ENCODE measurements around the gene GIMAP8. TPM values are rescaled to one million over a fixed set of nuclear protein-coding genes. Genes with fewer than 3 reads are reported as not detected.

GIMAP8 gene
- total and polyA plus RNA-seq, 2 of the 8 experiments (the other 6 are each of a cell fraction or from before 2014, with no cell fraction given): not detected

GRCh38 chr7:150513758-150514157, 63.3 kb downstream of the GIMAP8 start:
- Histone ChIP-seq H4K5ac (ENCODE audit: insufficient read length, low read depth, low read length) (no peak overlapping the region), H3K4me1 (replicated peaks in 1 of 4; ENCODE audit: control insufficient read depth in 3 of 4, insufficient read depth in 4 of 4, low read length in 3 of 4) (peaks cover 0 to 2% (median 0%) of the 10 kb centered on the region in 4 experiments; a peak in 1 of 7 replicates), H3K27me3 (replicated peaks in 1 of 4; ENCODE audit: control insufficient read depth in 3 of 4, extremely low read depth in 1 of 4, insufficient read depth in 3 of 4, low read length in 3 of 4) (no peaks in the 10 kb centered on the region), H3K79me1 (ENCODE audit: low read depth, low read length) (no peaks in the 10 kb centered on the region), H3K36me3 (ENCODE audit: control insufficient read depth in 2 of 4, insufficient read depth in 4 of 4, low read length in 3 of 4) (no peaks in the 10 kb centered on the region), H3K4me2 (ENCODE audit: insufficient read depth in 1 of 2, low read depth in 2 of 2, low read length in 2 of 2) (no peak overlapping the region), H3K27ac (ENCODE audit: low read depth, low read length) (no peak overlapping the region), H4K20me1 (replicated peaks in 1 of 2; ENCODE audit: control insufficient read depth in 1 of 2, insufficient read depth in 2 of 2, low read length in 2 of 2) (no peaks in the 10 kb centered on the region), H3K9me3 (ENCODE audit: insufficient read depth in 2 of 2, low read depth in 1 of 2, low read length in 1 of 2) (no peaks in the 10 kb centered on the region; a peak in 1 of 4 replicates), H4K91ac (replicated peaks; ENCODE audit: insufficient read length, low read length) (no peak overlapping the region), H2AFZ (ENCODE audit: low read length) (no peak overlapping the region), H3K23me2 (ENCODE audit: low read depth, low read length) (no peaks in the 10 kb centered on the region), H3K14ac (ENCODE audit: insufficient read length) (no peak overlapping the region), H4K8ac (ENCODE audit: extremely low read depth, insufficient read depth, low read length) (no peak overlapping the region), H3K4me3 (ENCODE audit: extremely low read depth in 1 of 4, insufficient read depth in 2 of 4, low read depth in 3 of 4, low read length in 4 of 4) (no peak overlapping the region), H3K79me2 (ENCODE audit: control insufficient read depth in 1 of 2, insufficient read depth in 2 of 2, low read length in 2 of 2) (no peaks in the 10 kb centered on the region), H2BK12ac (ENCODE audit: low read depth, low read length) (no peak overlapping the region), H2BK15ac (ENCODE audit: low read length) (no peak overlapping the region), H3K23ac (ENCODE audit: insufficient read length) (no peak overlapping the region), H3K18ac (ENCODE audit: extremely low read depth, low read length) (no peak overlapping the region), H3K4ac (replicated peaks; ENCODE audit: insufficient read length, low read depth, low read length) (no peak overlapping the region), H2BK120ac (replicated peaks; ENCODE audit: low read depth, low read length) (no peak overlapping the region), H2AK5ac (ENCODE audit: low read depth, low read length) (no peak overlapping the region), H3K9ac (replicated peaks in 1 of 4; ENCODE audit: extremely low read depth in 1 of 4, low read depth in 3 of 4, low read length in 3 of 4) (no peak overlapping the region), H2BK5ac (ENCODE audit: low read depth, low read length) (no peak overlapping the region), H2BK20ac (ENCODE audit: low read length) (no peak overlapping the region), H3K56ac (replicated peaks; ENCODE audit: insufficient read length, low read depth, low read length) (no peak overlapping the region)
- 93% methylated on average over 17 of the region's 17 CpGs; no CpG with 5 or more reads in 1 of the 2 experiments for WGBS, 2 experiments (ENCODE audit: extremely low coverage in 1 of 2, insufficient coverage in 1 of 2, insufficient read length in 1 of 2, insufficient replicate concordance in 2 of 2, low coverage in 1 of 2, low lambda C conversion rate in 2 of 2, missing lambda C conversion rate in 1 of 2)
- ChIA-PET POLR2A (ENCODE audit: partially characterized antibody) (no interaction called here), CTCF (ENCODE audit: partially characterized antibody) (no interaction called here)
- DNase-seq (ENCODE audit: low read depth in 1 of 2, low spot score in 2 of 2) (no peak), FAIRE-seq (no peak)
- TF ChIP-seq SUZ12 (IDR thresholded peaks at IDR 0.05; ENCODE audit: low read length): no peak
- no peak for TF ChIP-seq ZNF274 (IDR thresholded peaks at IDR 0.05; ENCODE audit: borderline replicate concordance, extremely low read depth, low read length)
- no peak for TF ChIP-seq POLR2A (IDR thresholded peaks at IDR 0.05; ENCODE audit: control extremely low read depth in 1 of 2, low read depth in 2 of 2, low read length in 2 of 2)
- no peak for TF ChIP-seq NRF1 (IDR thresholded peaks at IDR 0.05; ENCODE audit: low read depth, low read length)
- TF ChIP-seq PHF8 (conservative IDR thresholded peaks at IDR 0.05; ENCODE audit: low read depth, low read length): no peak
- no peak for TF ChIP-seq TAF7 (optimal IDR thresholded peaks at IDR 0.05; ENCODE audit: borderline replicate concordance, low read depth, low read length)
- TF ChIP-seq SP1 (IDR thresholded peaks at IDR 0.05; ENCODE audit: low read depth, low read length): no peak
- no peak for TF ChIP-seq CBX8 (IDR thresholded peaks at IDR 0.05; ENCODE audit: borderline replicate concordance, low read depth, low read length)
- no peak for TF ChIP-seq SIX5 (IDR thresholded peaks at IDR 0.05; ENCODE audit: low read depth, low read length)

All from H1 (cell line).